ENCODE results near the gene SOCS1. TPM values are rescaled to one million over a fixed set of nuclear protein-coding genes. Genes with fewer than 3 reads are reported as not detected.

SOCS1 gene
- total RNA-seq, 1 donor from 2014 or later, result 0.68 TPM

Other genes starting within 250 kb of the SOCS1 start
- not detected in 2 replicates for gene TNP2, start 13.1 kb upstream of the SOCS1 start, total RNA-seq
- not detected in 2 replicates for gene PRM3, start 17.4 kb upstream of the SOCS1 start, total RNA-seq
- not detected in 2 replicates for gene PRM2, start 20.3 kb upstream of the SOCS1 start, total RNA-seq
- not detected in 2 replicates for gene PRM1, start 25.1 kb upstream of the SOCS1 start, total RNA-seq
- 5.1 and 8.1 TPM in 2 replicates for gene RMI2, start 89.3 kb upstream of the SOCS1 start, total RNA-seq